K562 (cell line): ENCODE data around the gene PRKAG1. TPM values are rescaled to one million over a fixed set of nuclear protein-coding genes. Genes with fewer than 3 reads are reported as not detected.

Source experiments
- ATAC-seq: fragments of 200-7000 bp; cut with Tn5 transposase; 3 replicates; pipeline ENCODE4 v1.9.1; 2020; ENCODE audit warnings: moderate library complexity
- BruUV-seq: library from RNA; stranded (reverse); fragments of 400-500 nt; replicated peaks from 2 replicates; lab custom pipeline; 2021; lab: Mats Ljungman, UMichigan
- CTCF ChIA-PET: fragments of 300-600 bp; formaldehyde crosslinking; extraction: SDS; loops from one replicate; lab custom pipeline; 2021; ENCODE audit warnings: low intra/inter-chr PET ratio; lab: Yijun Ruan, JAX
- POLR2A ChIA-PET: fragments of 300-600, 350-650 bp; sonication (Branson Sonifier 250); formaldehyde crosslinking; extraction: SDS; loops from one replicate; lab custom pipeline; 2021; ENCODE audit warnings: antibody characterized with exemption, inconsistent platforms; lab: Yijun Ruan, JAX
- DNase-seq, 4 experiments: peaks; one replicate each; pipeline versions ENCODE4 v3.0.0 to v3.0.0-alpha.2; 2011 to 2018; ENCODE audit warnings: low spot score in 3 of 4, mixed read lengths in 3 of 4; ENCODE audit errors: extremely low read depth in 1 of 4
- FAIRE-seq: peaks from 2 replicates; lab custom pipeline; 2011; peaks lifted over from hg19 to GRCh38; lab: Jason Lieb, UNC
- H2AFZ ChIP-seq: 2 replicates; pipeline ENCODE4 v1.6.0; 2011; ENCODE audit warnings: low read depth, low read length, control low read depth, inconsistent platforms
- H3K27ac ChIP-seq: fragments of 200-600 bp; 3 replicates; pipeline ENCODE4 v1.8.0; 2011; ENCODE audit warnings: low read depth, mild to moderate bottlenecking, control low read depth, inconsistent platforms, low read length, moderate library complexity, mixed read lengths; ENCODE audit errors: extremely low read depth
- H3K27me3 ChIP-seq, 2 experiments: fragments of 300-600 bp in 1 of 2; 2 replicates in 1 of 2; 3 replicates in 1 of 2; pipeline versions ENCODE4 v1.6.0 to v1.8.0; 2011; ENCODE audit warnings: inconsistent platforms in 2 of 2, low read length in 2 of 2, mild to moderate bottlenecking in 1 of 2, mixed read lengths in 1 of 2, moderate library complexity in 1 of 2; ENCODE audit not compliant: control insufficient read depth in 2 of 2, insufficient read depth in 2 of 2
- H3K36me3 ChIP-seq: fragments of 300-600 bp; 3 replicates; pipeline ENCODE4 v1.8.0; 2011; ENCODE audit warnings: mild to moderate bottlenecking, low read length, inconsistent platforms; ENCODE audit not compliant: control insufficient read depth, insufficient read depth
- H3K4me1 ChIP-seq, 2 experiments: fragments of 200-600 bp in 1 of 2; replicated peaks in 1 of 2; 2 replicates in 1 of 2; 3 replicates in 1 of 2; pipeline versions ENCODE4 v1.5.1 to v1.8.0; 2011; ENCODE audit warnings: inconsistent platforms in 2 of 2, low read length in 2 of 2, mild to moderate bottlenecking in 1 of 2, mixed read lengths in 1 of 2, moderate library complexity in 1 of 2; ENCODE audit not compliant: control insufficient read depth in 2 of 2, insufficient read depth in 2 of 2
- H3K4me2 ChIP-seq: 2 replicates; pipeline ENCODE4 v1.6.1; 2011; ENCODE audit warnings: low read length, control low read depth, inconsistent platforms, mixed read lengths; ENCODE audit not compliant: insufficient read depth
- H3K4me3 ChIP-seq: fragments of 200-600 bp; sonication (generic), shearing (Covaris generic); 2 replicates; pipeline ENCODE4 v1.5.1; 2016; ENCODE audit warnings: control low read depth, inconsistent platforms
- H3K79me2 ChIP-seq: fragments of 200-600 bp; 3 replicates; pipeline ENCODE4 v1.8.0; 2011; ENCODE audit warnings: low read length, inconsistent platforms; ENCODE audit not compliant: control insufficient read depth, insufficient read depth
- H3K9ac ChIP-seq, 2 experiments: 2 replicates each; pipeline versions ENCODE4 v1.6.0 to v1.6.1; 2011; ENCODE audit warnings: low read depth in 2 of 2, low read length in 2 of 2, control low read depth in 1 of 2, inconsistent platforms in 1 of 2, mild to moderate bottlenecking in 1 of 2, mixed read lengths in 1 of 2; ENCODE audit not compliant: insufficient read depth in 1 of 2
- H3K9me1 ChIP-seq: one replicate; pipeline ENCODE4 v1.6.0; 2011; ENCODE audit warnings: inconsistent platforms, mild to moderate bottlenecking, low read length, moderate library complexity; ENCODE audit not compliant: control insufficient read depth, insufficient read depth
- H3K9me3 ChIP-seq: replicated peaks from 2 replicates; pipeline ENCODE4 v1.5.1; 2011; ENCODE audit warnings: low read depth, low read length, inconsistent platforms; ENCODE audit not compliant: control insufficient read depth, insufficient read depth
- H4K20me1 ChIP-seq: replicated peaks from 2 replicates; pipeline ENCODE4 v1.6.1; 2011; ENCODE audit warnings: low read length, inconsistent platforms, mixed read lengths; ENCODE audit not compliant: control insufficient read depth, insufficient read depth
- BCOR ChIP-seq: fragments of 450-650 bp; IDR thresholded peaks from 2 replicates; pipeline ENCODE4 v1.6.1; 2016
- CC2D1A ChIP-seq: fragments of 450-650 bp; IDR thresholded peaks from 2 replicates; pipeline ENCODE4 v1.6.1; 2017; ENCODE audit warnings: mild to moderate bottlenecking
- SPI1 ChIP-seq: IDR thresholded peaks from 2 replicates; pipeline ENCODE4 v1.6.1; 2011; ENCODE audit warnings: low read depth, low read length, control low read depth, borderline replicate concordance
- TRIM24 ChIP-seq, 2 experiments: fragments of 450-650 bp; IDR thresholded peaks; 2 replicates each; pipeline ENCODE4 v1.6.1; 2016
- ZNF224 ChIP-seq: sonication (generic); formaldehyde crosslinking; IDR thresholded peaks from 2 replicates; pipeline ENCODE4 v1.8.0; 2022; ENCODE audit warnings: mild to moderate bottlenecking, missing genetic modification reagents
- WGBS: fragments of 100-300 bp; shearing (Covaris generic); methylation state at CpG from one replicate; pipeline ENCODE4 v1.1.6; 2016; ENCODE audit warnings: low coverage, mixed read lengths; ENCODE audit not compliant: insufficient coverage; ENCODE audit errors: missing lambda C conversion rate; 5-methylcytosine and 5-hydroxymethylcytosine counted together
- in situ Hi-C: fragments of 300-500 bp; cut with MboI; formaldehyde crosslinking; loops from 4 replicates; pipeline ENCODE4 v1.15.0; 2018; ENCODE audit warnings: inconsistent platforms, mixed read lengths
- intact Hi-C: fragments of 100-400 bp; cut with micrococcal nuclease; formaldehyde crosslinking; loops from 2 replicates; pipeline ENCODE4 v1.14.2; 2022
- polyA plus RNA-seq, 8 experiments: library from polyadenylated mRNA; depleted of rRNA in 4 of 8; stranded (reverse) in 5 of 8; unstranded in 3 of 8; fragments of >200 nt; fragmentation: Nextera tagmentation in 2 of 8; fragmentation: Illumina TruSeq in 1 of 8; extraction: Ambion mirVana in 2 of 8; extraction: Trizol in 1 of 8; gene quantifications; 2 replicates each; pipeline versions ENCODE4 v1.2.1 to v1.2.3, GENCODE V29; 2011 to 2014; ENCODE audit warnings: inconsistent platforms in 1 of 8, missing spikeins in 1 of 8
- total RNA-seq, 7 experiments: library from RNA; depleted of rRNA in 6 of 7; stranded (reverse); fragments of >200 nt in 6 of 7; fragmentation: Illumina TruSeq in 2 of 7; extraction: Trizol in 2 of 7; gene quantifications; 2 replicates each; pipeline versions ENCODE4 v1.2.1 to v1.2.3, GENCODE V29; 2011 to 2021; ENCODE audit warnings: low replicate concordance in 1 of 7

The PRKAG1 gene
- total and polyA plus RNA-seq, 9 of the 15 experiments (the other 6 are each of a cell fraction or from before 2014, with no cell fraction given) = 51.1 to 126 (median 79.1) TPM

GRCh38 chr12:48967991-48968390, 50.6 kb downstream of the PRKAG1 start:
- ChIA-PET POLR2A (interaction anchor here (0.8 kb wide), 1 partner anchor 28 kb away, joined by 3 read pairs; no protein-coding TSS in a partner anchor), CTCF (no interaction called here)
- 36% methylated on average over 7 of the region's 7 CpGs for WGBS
- BruUV-seq = no TSS peak
- no peaks in the 10 kb centered on the region for H3K9me3 ChIP-seq
- H3K79me2 ChIP-seq = no peaks in the 10 kb centered on the region
- H3K27me3 ChIP-seq = 0 out of 5 replicates have a peak, but pooled peaks cover 0 to 5% of the 10 kb centered on the region in 2 experiments
- in situ Hi-C loops (no loop called here), intact Hi-C loops (no loop called here)
- H2AFZ ChIP-seq = no peak overlapping the region
- no peak for TF ChIP-seq TRIM24 (IDR thresholded peaks at IDR 0.05)
- no peak overlapping the region for H3K4me2 ChIP-seq
- peaks cover 4 to 42% of the 10 kb centered on the region in 2 experiments; a peak in 3 of 5 replicates for H3K4me1 ChIP-seq
- H4K20me1 ChIP-seq = no peaks in the 10 kb centered on the region; the same call in 1 of the 2 replicates
- peak overlapping the region in 1 of 2 experiments; percentile 66; a peak in 1 of 4 replicates for H3K9ac ChIP-seq
- DNase-seq = no peak
- no peaks in the 10 kb centered on the region for H3K9me1 ChIP-seq
- no peak for FAIRE-seq
- H3K27ac ChIP-seq = no peak overlapping the region
- ATAC-seq = no peak
- no peak overlapping the region for H3K4me3 ChIP-seq
- H3K36me3 ChIP-seq = no peaks in the 10 kb centered on the region

GRCh38 chr12:48966177-48966895, 52.2 kb downstream of the PRKAG1 start:
- no peaks in the 10 kb centered on the region; the same call in 1 of the 2 replicates for H4K20me1 ChIP-seq
- no peaks in the 10 kb centered on the region for H3K27me3 ChIP-seq
- H3K79me2 ChIP-seq = no peaks in the 10 kb centered on the region
- WGBS = 47% methylated on average over 14 of the region's 20 CpGs
- H3K27ac ChIP-seq = no peak overlapping the region
- H3K9me1 ChIP-seq = no peaks in the 10 kb centered on the region
- ChIA-PET POLR2A (interaction anchor here (1.0 to 1.2 kb wide), 2 partner anchors 9 to 15 kb away, joined by 3 to 7 read pairs; partner anchors contain the start of gene ARF3), CTCF (no interaction called here)
- no peak for ATAC-seq
- no peak for DNase-seq
- no peak overlapping the region for H3K4me2 ChIP-seq
- H3K36me3 ChIP-seq = no peaks in the 10 kb centered on the region
- in situ Hi-C loops (no loop called here), intact Hi-C loops (no loop called here)
- H3K9ac ChIP-seq = peak overlapping the region in 1 of 2 experiments; percentile 60; a peak in 1 of 4 replicates
- no TSS peak for BruUV-seq
- H3K9me3 ChIP-seq = no peaks in the 10 kb centered on the region
- no peak overlapping the region for H3K4me3 ChIP-seq
- TF ChIP-seq SPI1 (peak; percentile 67), BCOR (0 out of 2 replicates have a peak, but pooled peaks have one; percentile 16), CC2D1A (no peak), ZNF224 (no peak)
- H2AFZ ChIP-seq = no peak overlapping the region; the same call in 1 of the 2 replicates
- peaks cover 4 to 27% of the 10 kb centered on the region in 2 experiments; a peak in 3 of 5 replicates for H3K4me1 ChIP-seq
- peak; percentile 44 for FAIRE-seq
